ENCODE measurements around the gene PCARE.
"Not testable (repeated sequence)": the region's sequence is repeated elsewhere in the genome, so short reads cannot be mapped to it uniquely, and the experiment has no call there.

The PCARE gene

GRCh38 chr2:29090311-29090710 lies 16.0 kb upstream of the PCARE start:
- not testable (repeated sequence) for DNase-seq

- DNase-seq = no peak
These were observed 10.2 kb upstream of the PCARE start for GRCh38 chr2:29084554-29084953.

- DNase-seq = no peak
These were observed 8.6 kb upstream of the PCARE start for GRCh38 chr2:29082804-29083495.

- no peak for DNase-seq
These were observed 6.8 kb upstream of the PCARE start for GRCh38 chr2:29080886-29081743.

GRCh38 chr2:29079887-29080286 lies 5.6 kb upstream of the PCARE start:
- DNase-seq = no peak

GRCh38 chr2:29075894-29076705 lies 1.8 kb upstream of the PCARE start:
- no peak for DNase-seq

GRCh38 chr2:29073933-29074332 lies 390 bp downstream of the PCARE start:
- DNase-seq = no peak

GRCh38 chr2:29072971-29073725 lies 1.2 kb downstream of the PCARE start:
- DNase-seq = no peak

GRCh38 chr2:29072251-29072650 lies 2.1 kb downstream of the PCARE start:
- DNase-seq = no peak

- no peak for DNase-seq
These were observed 3.0 kb downstream of the PCARE start for GRCh38 chr2:29071032-29071975.

GRCh38 chr2:29070526-29070925 lies 3.8 kb downstream of the PCARE start:
- no peak for DNase-seq

- no peak for DNase-seq
These were observed 5.8 kb downstream of the PCARE start for GRCh38 chr2:29068513-29068912.

- no peak for DNase-seq
These were observed 7.2 kb downstream of the PCARE start for GRCh38 chr2:29066997-29067605.

- DNase-seq = no peak
These were observed 8.0 kb downstream of the PCARE start for GRCh38 chr2:29066271-29066860.

GRCh38 chr2:29065068-29065811 lies 9.1 kb downstream of the PCARE start:
- DNase-seq = no peak

GRCh38 chr2:29064746-29065067 lies 9.6 kb downstream of the PCARE start:
- no peak for DNase-seq

GRCh38 chr2:29064346-29064715 lies 10.0 kb downstream of the PCARE start:
- no peak for DNase-seq

- no peak for DNase-seq
These were observed 10.5 kb downstream of the PCARE start for GRCh38 chr2:29063646-29064345.

- no peak for DNase-seq
These were observed 11.3 kb downstream of the PCARE start for GRCh38 chr2:29063056-29063455.

Measured in stimulated activated CD4-positive, alpha-beta T cell treated with anti-CD3 and anti-CD28 coated beads, Interleukin-2, amount 100 ng/mL, for 48 hours (primary cell).